Mucosa of rectum (tissue), 2 donors: ENCODE data around the gene HOXC12.

Source experiments
- H3K27ac ChIP-seq, 2 donors: one replicate each; pipeline ENCODE4 v1.7.0; 2013; ENCODE audit warnings: inconsistent platforms in 2 of 2, low read depth in 2 of 2, low read length in 2 of 2
- H3K27me3 ChIP-seq, 2 donors: one replicate each; pipeline ENCODE4 v1.7.0; 2013; ENCODE audit warnings: low read length in 2 of 2; ENCODE audit not compliant: control insufficient read depth in 2 of 2, insufficient read depth in 2 of 2
- H3K36me3 ChIP-seq, 2 donors: one replicate each; pipeline ENCODE4 v1.7.0; 2013; ENCODE audit warnings: low read length in 2 of 2; ENCODE audit not compliant: control insufficient read depth in 2 of 2, insufficient read depth in 2 of 2
- H3K4me1 ChIP-seq, 2 donors: one replicate each; pipeline ENCODE4 v1.7.0; 2013; ENCODE audit warnings: low read length in 2 of 2, mild to moderate bottlenecking in 1 of 2; ENCODE audit not compliant: control insufficient read depth in 2 of 2, insufficient read depth in 2 of 2
- H3K4me3 ChIP-seq, 2 donors: one replicate each; pipeline ENCODE4 v1.7.0; 2013; ENCODE audit warnings: low read length in 2 of 2
- H3K9ac ChIP-seq, 2 donors: one replicate each; pipeline ENCODE4 v1.7.0; 2013; ENCODE audit warnings: low read length in 2 of 2, low read depth in 1 of 2, mild to moderate bottlenecking in 1 of 2
- H3K9me3 ChIP-seq, 2 donors: one replicate each; pipeline ENCODE4 v1.7.0; 2013; ENCODE audit warnings: low read length in 2 of 2; ENCODE audit not compliant: control insufficient read depth in 2 of 2
- donor health status: healthy.
- donor health status: Normal muscosa, but diverticular disease.

Gene HOXC12

GRCh38 chr12:53941187-53941586 lies 13.5 kb upstream of the HOXC12 start:
- Histone ChIP-seq H3K9me3 (no peaks in the 10 kb centered on the region), H3K27ac (no peak overlapping the region), H3K36me3 (no peaks in the 10 kb centered on the region), H3K4me3 (no peak overlapping the region), H3K4me1 (no peaks in the 10 kb centered on the region), H3K27me3 (peaks cover 72 to 74% of the 10 kb centered on the region in 2 donors), H3K9ac (no peak overlapping the region)

GRCh38 chr12:53941750-53942149 lies 13.0 kb upstream of the HOXC12 start:
- Histone ChIP-seq H3K27ac (no peak overlapping the region), H3K36me3 (no peaks in the 10 kb centered on the region), H3K9ac (no peak overlapping the region), H3K27me3 (peaks cover 74 to 76% of the 10 kb centered on the region in 2 donors), H3K9me3 (no peaks in the 10 kb centered on the region), H3K4me1 (no peaks in the 10 kb centered on the region), H3K4me3 (no peak overlapping the region)

- peaks cover 70 to 75% of the 10 kb centered on the region in 2 donors for H3K27me3 ChIP-seq
- no peak overlapping the region for H3K4me3 ChIP-seq
- no peak overlapping the region for H3K9ac ChIP-seq
- H3K36me3 ChIP-seq, result no peaks in the 10 kb centered on the region
- H3K27ac ChIP-seq, result no peak overlapping the region
- H3K4me1 ChIP-seq, result no peaks in the 10 kb centered on the region
- no peaks in the 10 kb centered on the region for H3K9me3 ChIP-seq
Measured at GRCh38 chr12:53942467-53942997, 12.2 kb upstream of the HOXC12 start.

- Histone ChIP-seq H3K27ac (no peak overlapping the region), H3K9me3 (no peaks in the 10 kb centered on the region), H3K4me1 (no peaks in the 10 kb centered on the region), H3K9ac (no peak overlapping the region), H3K36me3 (no peaks in the 10 kb centered on the region), H3K4me3 (no peak overlapping the region), H3K27me3 (peaks cover 74 to 79% of the 10 kb centered on the region in 2 donors)
Measured at GRCh38 chr12:53944209-53944608, 10.5 kb upstream of the HOXC12 start.

- no peak overlapping the region for H3K4me3 ChIP-seq
- H3K36me3 ChIP-seq, result no peaks in the 10 kb centered on the region
- no peaks in the 10 kb centered on the region for H3K9me3 ChIP-seq
- no peak overlapping the region for H3K9ac ChIP-seq
- H3K4me1 ChIP-seq, result no peaks in the 10 kb centered on the region
- peaks cover 81 to 85% of the 10 kb centered on the region in 2 donors for H3K27me3 ChIP-seq
- no peak overlapping the region for H3K27ac ChIP-seq
Measured at GRCh38 chr12:53944907-53945847, 9.5 kb upstream of the HOXC12 start.

GRCh38 chr12:53947743-53948142 lies 7.0 kb upstream of the HOXC12 start:
- H3K9me3 ChIP-seq, result no peaks in the 10 kb centered on the region
- H3K4me3 ChIP-seq, result no peak overlapping the region
- H3K36me3 ChIP-seq, result no peaks in the 10 kb centered on the region
- H3K27ac ChIP-seq, result no peak overlapping the region
- H3K4me1 ChIP-seq, result no peaks in the 10 kb centered on the region
- peaks cover 86 to 89% of the 10 kb centered on the region in 2 donors for H3K27me3 ChIP-seq
- H3K9ac ChIP-seq, result no peak overlapping the region

GRCh38 chr12:53948650-53949593 lies 5.8 kb upstream of the HOXC12 start:
- H3K36me3 ChIP-seq, result no peaks in the 10 kb centered on the region
- H3K9ac ChIP-seq, result no peak overlapping the region
- H3K4me1 ChIP-seq, result no peaks in the 10 kb centered on the region
- peaks cover 88 to 92% of the 10 kb centered on the region in 2 donors for H3K27me3 ChIP-seq
- H3K27ac ChIP-seq, result no peak overlapping the region
- no peaks in the 10 kb centered on the region for H3K9me3 ChIP-seq
- no peak overlapping the region for H3K4me3 ChIP-seq

- peaks cover 86 to 90% of the 10 kb centered on the region in 2 donors for H3K27me3 ChIP-seq
- no peaks in the 10 kb centered on the region for H3K9me3 ChIP-seq
- H3K36me3 ChIP-seq, result no peaks in the 10 kb centered on the region
- H3K27ac ChIP-seq, result no peak overlapping the region
- no peak overlapping the region for H3K4me3 ChIP-seq
- H3K9ac ChIP-seq, result no peak overlapping the region
- H3K4me1 ChIP-seq, result no peaks in the 10 kb centered on the region
Measured at GRCh38 chr12:53949631-53950436, 4.9 kb upstream of the HOXC12 start.

- H3K4me3 ChIP-seq, result no peak overlapping the region
- peaks cover 82 to 88% of the 10 kb centered on the region in 2 donors for H3K27me3 ChIP-seq
- no peak overlapping the region for H3K9ac ChIP-seq
- H3K4me1 ChIP-seq, result no peaks in the 10 kb centered on the region
- H3K9me3 ChIP-seq, result no peaks in the 10 kb centered on the region
- no peak overlapping the region for H3K27ac ChIP-seq
- H3K36me3 ChIP-seq, result no peaks in the 10 kb centered on the region
Measured at GRCh38 chr12:53950437-53950773, 4.3 kb upstream of the HOXC12 start.
